SK-N-MC (cell line): ENCODE data around the gene TNRC6A.

ENCODE experiments used
- EZH2 ChIP-seq: fragments of 200-600 bp; sonication (generic); IDR thresholded peaks from one replicate; pipeline ENCODE4 v1.6.1; 2017; ENCODE audit warnings: antibody characterized with exemption
- FOXP2 ChIP-seq: optimal IDR thresholded peaks from 2 replicates; pipeline ENCODE3; 2011; ENCODE audit warnings: mild to moderate bottlenecking, moderate library complexity; ENCODE audit not compliant: insufficient read depth; ENCODE audit errors: extremely low read length, control extremely low read depth
- POLR2AphosphoS5 ChIP-seq: IDR thresholded peaks from 2 replicates; pipeline ENCODE4 v1.6.1; 2012; ENCODE audit warnings: mild to moderate bottlenecking, low read depth, low read length, borderline replicate concordance

- TF ChIP-seq POLR2AphosphoS5 (no peak), EZH2 (no peak), FOXP2 (no peak)
These were observed 10.4 kb upstream of the TNRC6A start for GRCh38 chr16:24718967-24719521.
